HepG2 (cell line): ENCODE results near the gene ALDH3A2. TPM values are rescaled to one million over a fixed set of nuclear protein-coding genes. Genes with fewer than 3 reads are reported as not detected.

Source experiments
- AKAP8 ChIP-seq: sonication (generic); formaldehyde crosslinking; IDR thresholded peaks from 2 replicates; pipeline ENCODE4 v1.5.1; 2020; ENCODE audit warnings: mild to moderate bottlenecking, missing genetic modification reagents
- FOXJ3 ChIP-seq: sonication (generic); formaldehyde crosslinking; IDR thresholded peaks from 2 replicates; pipeline ENCODE4 v1.4.0; 2020; ENCODE audit warnings: missing genetic modification reagents, mild to moderate bottlenecking, borderline replicate concordance
- HMG20B ChIP-seq: conservative IDR thresholded peaks from 2 replicates; pipeline ENCODE4 v1.6.1; 2016; ENCODE audit warnings: missing genetic modification reagents, missing compliant biosample characterization
- MIXL1 ChIP-seq: IDR thresholded peaks from 2 replicates; pipeline ENCODE4 v1.6.1; 2016
- NCOA5 ChIP-seq: sonication (generic); formaldehyde crosslinking; IDR thresholded peaks from 2 replicates; pipeline ENCODE4 v1.4.0; 2020; ENCODE audit warnings: missing genetic modification reagents
- STAG1 ChIP-seq: sonication (generic); formaldehyde crosslinking; IDR thresholded peaks from 2 replicates; pipeline ENCODE4 v1.4.0; 2020; ENCODE audit warnings: missing genetic modification reagents
- TCF7 ChIP-seq: sonication (generic); IDR thresholded peaks from 2 replicates; pipeline ENCODE4 v1.6.1; 2016; ENCODE audit warnings: antibody characterized with exemption, low read depth
- TEAD3 ChIP-seq: optimal IDR thresholded peaks from 2 replicates; pipeline ENCODE3; 2016; ENCODE audit warnings: borderline replicate concordance
- ZC3H4 ChIP-seq: sonication (generic); formaldehyde crosslinking; IDR thresholded peaks from 2 replicates; pipeline ENCODE4 v1.4.0; 2020; ENCODE audit warnings: missing genetic modification reagents, borderline replicate concordance
- ZNF124 ChIP-seq: sonication (generic); formaldehyde crosslinking; IDR thresholded peaks from 2 replicates; pipeline ENCODE4 v1.4.0; 2020; ENCODE audit warnings: missing genetic modification reagents
- ZNF564 ChIP-seq: sonication (generic); formaldehyde crosslinking; IDR thresholded peaks from 2 replicates; pipeline ENCODE4 v1.8.1; 2023; ENCODE audit warnings: mild to moderate bottlenecking, missing genetic modification reagents
- ZNF660 ChIP-seq: sonication (generic); formaldehyde crosslinking; IDR thresholded peaks from 2 replicates; pipeline ENCODE4 v1.5.1; 2020; ENCODE audit warnings: mild to moderate bottlenecking, low read depth, missing genetic modification reagents, borderline replicate concordance
- ZNF7 ChIP-seq: IDR thresholded peaks from 2 replicates; pipeline ENCODE4 v1.6.1; 2016; ENCODE audit warnings: missing biosample characterization, missing genetic modification reagents
- polyA plus RNA-seq, 8 experiments: library from polyadenylated mRNA; depleted of rRNA in 3 of 8; stranded (reverse) in 7 of 8; unstranded in 1 of 8; fragments of >200 nt; fragmentation: Illumina TruSeq in 4 of 8; extraction: Trizol in 4 of 8; gene quantifications; 2 replicates each; pipeline versions ENCODE4 v1.2.1 to v1.2.3, GENCODE V29; 2011 to 2016; ENCODE audit warnings: low read depth in 4 of 8, missing spikeins in 1 of 8, mixed read lengths in 1 of 8; ENCODE audit not compliant: insufficient read depth in 1 of 8
- total RNA-seq, 5 experiments: library from RNA; depleted of rRNA; stranded (reverse); fragments of >200 nt; fragmentation: Illumina TruSeq; extraction: Trizol; gene quantifications; 2 replicates each; pipeline ENCODE4 v1.2.3, GENCODE V29; 2016; ENCODE audit warnings: low read depth in 1 of 5
- TF ChIP-seq, protein P1 (sequence below): sonication (generic); formaldehyde crosslinking; IDR thresholded peaks from 2 replicates; pipeline ENCODE4 v1.5.1; 2020; ENCODE audit warnings: missing genetic modification reagents, mild to moderate bottlenecking, borderline replicate concordance
- TF ChIP-seq, protein P2 (sequence below): sonication (generic); formaldehyde crosslinking; conservative IDR thresholded peaks from 2 replicates; pipeline ENCODE4 v1.4.0; 2020; ENCODE audit warnings: mild to moderate bottlenecking, missing genetic modification reagents, moderate library complexity
- TF ChIP-seq, protein P3 (sequence below): sonication (generic); formaldehyde crosslinking; IDR thresholded peaks from 2 replicates; pipeline ENCODE4 v1.4.0; 2020; ENCODE audit warnings: mild to moderate bottlenecking, missing genetic modification reagents, borderline replicate concordance
- TF ChIP-seq, protein P4 (sequence below): sonication (generic); formaldehyde crosslinking; IDR thresholded peaks from 2 replicates; pipeline ENCODE4 v1.5.0; 2020; ENCODE audit warnings: mild to moderate bottlenecking, missing genetic modification reagents

ALDH3A2 gene
- total and polyA plus RNA-seq, 2 of the 13 experiments (the other 11 are each of a cell fraction or from before 2014, with no cell fraction given), result 80.8 to 180 TPM

DNA sequence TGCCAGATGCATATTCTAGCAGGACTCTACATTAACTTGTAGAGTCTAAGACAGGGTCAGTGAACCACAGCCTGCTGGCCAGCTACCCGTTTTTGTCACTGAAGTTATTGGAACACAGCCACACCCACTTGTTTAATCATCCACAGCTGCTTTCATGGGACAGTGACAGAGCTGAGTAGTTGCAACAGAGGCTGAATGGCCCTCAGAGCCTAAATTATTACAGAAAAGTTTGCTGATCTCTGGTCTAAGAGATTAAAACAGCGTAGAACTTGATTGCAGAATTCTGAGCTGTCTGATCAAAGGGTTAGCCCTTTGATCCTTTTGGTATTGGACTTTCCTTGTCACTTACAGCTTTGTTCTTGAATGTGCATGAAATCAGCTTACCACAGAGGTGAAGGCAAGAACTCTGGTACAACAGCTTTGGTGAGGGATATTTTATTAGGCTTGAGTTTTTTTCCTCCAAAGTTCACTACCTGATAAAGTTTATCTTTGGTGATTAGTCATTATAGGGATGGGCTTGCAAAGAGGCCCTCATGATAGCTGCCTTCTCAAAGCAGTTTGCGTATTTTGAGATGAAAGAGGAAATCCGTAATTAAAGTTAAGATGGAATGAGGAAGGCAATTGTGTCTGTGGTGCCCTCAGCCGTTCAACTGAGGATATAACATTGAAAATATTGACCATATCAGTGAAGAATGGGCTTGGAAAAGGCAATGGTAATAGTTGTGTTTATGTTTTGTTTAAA is 23.6 kb downstream of the ALDH3A2 start (continued):
- TF ChIP-seq AKAP8 (CRISPR knock-in tag) (no peak), ZNF564 (no peak), TEAD3 (CRISPR knock-in tag) (peak; percentile 18), ZNF124 (no peak), NCOA5 (CRISPR knock-in tag) (no peak), ZC3H4 (CRISPR knock-in tag) (no peak), HMG20B (CRISPR knock-in tag) (peak; percentile 46; the same call in 1 of the 2 replicates), ZNF7 (CRISPR knock-in tag) (no peak), TCF7 (peak; percentile 90), MIXL1 (no peak), ZNF660 (CRISPR knock-in tag) (no peak), STAG1 (CRISPR knock-in tag) (peak; percentile 63), FOXJ3 (CRISPR knock-in tag) (no peak)
- TF ChIP-seq, protein P1, sequence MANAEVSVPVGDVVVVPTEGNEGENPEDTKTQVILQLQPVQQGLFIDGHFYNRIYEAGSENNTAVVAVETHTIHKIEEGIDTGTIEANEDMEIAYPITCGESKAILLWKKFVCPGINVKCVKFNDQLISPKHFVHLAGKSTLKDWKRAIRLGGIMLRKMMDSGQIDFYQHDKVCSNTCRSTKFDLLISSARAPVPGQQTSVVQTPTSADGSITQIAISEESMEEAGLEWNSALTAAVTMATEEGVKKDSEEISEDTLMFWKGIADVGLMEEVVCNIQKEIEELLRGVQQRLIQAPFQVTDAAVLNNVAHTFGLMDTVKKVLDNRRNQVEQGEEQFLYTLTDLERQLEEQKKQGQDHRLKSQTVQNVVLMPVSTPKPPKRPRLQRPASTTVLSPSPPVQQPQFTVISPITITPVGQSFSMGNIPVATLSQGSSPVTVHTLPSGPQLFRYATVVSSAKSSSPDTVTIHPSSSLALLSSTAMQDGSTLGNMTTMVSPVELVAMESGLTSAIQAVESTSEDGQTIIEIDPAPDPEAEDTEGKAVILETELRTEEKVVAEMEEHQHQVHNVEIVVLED (CRISPR knock-in tag), result no peak
- TF ChIP-seq, protein P2, sequence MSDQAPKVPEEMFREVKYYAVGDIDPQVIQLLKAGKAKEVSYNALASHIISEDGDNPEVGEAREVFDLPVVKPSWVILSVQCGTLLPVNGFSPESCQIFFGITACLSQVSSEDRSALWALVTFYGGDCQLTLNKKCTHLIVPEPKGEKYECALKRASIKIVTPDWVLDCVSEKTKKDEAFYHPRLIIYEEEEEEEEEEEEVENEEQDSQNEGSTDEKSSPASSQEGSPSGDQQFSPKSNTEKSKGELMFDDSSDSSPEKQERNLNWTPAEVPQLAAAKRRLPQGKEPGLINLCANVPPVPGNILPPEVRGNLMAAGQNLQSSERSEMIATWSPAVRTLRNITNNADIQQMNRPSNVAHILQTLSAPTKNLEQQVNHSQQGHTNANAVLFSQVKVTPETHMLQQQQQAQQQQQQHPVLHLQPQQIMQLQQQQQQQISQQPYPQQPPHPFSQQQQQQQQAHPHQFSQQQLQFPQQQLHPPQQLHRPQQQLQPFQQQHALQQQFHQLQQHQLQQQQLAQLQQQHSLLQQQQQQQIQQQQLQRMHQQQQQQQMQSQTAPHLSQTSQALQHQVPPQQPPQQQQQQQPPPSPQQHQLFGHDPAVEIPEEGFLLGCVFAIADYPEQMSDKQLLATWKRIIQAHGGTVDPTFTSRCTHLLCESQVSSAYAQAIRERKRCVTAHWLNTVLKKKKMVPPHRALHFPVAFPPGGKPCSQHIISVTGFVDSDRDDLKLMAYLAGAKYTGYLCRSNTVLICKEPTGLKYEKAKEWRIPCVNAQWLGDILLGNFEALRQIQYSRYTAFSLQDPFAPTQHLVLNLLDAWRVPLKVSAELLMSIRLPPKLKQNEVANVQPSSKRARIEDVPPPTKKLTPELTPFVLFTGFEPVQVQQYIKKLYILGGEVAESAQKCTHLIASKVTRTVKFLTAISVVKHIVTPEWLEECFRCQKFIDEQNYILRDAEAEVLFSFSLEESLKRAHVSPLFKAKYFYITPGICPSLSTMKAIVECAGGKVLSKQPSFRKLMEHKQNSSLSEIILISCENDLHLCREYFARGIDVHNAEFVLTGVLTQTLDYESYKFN (CRISPR knock-in tag), result peak; percentile 42; the same call in 1 of the 2 replicates
- TF ChIP-seq, protein P3, sequence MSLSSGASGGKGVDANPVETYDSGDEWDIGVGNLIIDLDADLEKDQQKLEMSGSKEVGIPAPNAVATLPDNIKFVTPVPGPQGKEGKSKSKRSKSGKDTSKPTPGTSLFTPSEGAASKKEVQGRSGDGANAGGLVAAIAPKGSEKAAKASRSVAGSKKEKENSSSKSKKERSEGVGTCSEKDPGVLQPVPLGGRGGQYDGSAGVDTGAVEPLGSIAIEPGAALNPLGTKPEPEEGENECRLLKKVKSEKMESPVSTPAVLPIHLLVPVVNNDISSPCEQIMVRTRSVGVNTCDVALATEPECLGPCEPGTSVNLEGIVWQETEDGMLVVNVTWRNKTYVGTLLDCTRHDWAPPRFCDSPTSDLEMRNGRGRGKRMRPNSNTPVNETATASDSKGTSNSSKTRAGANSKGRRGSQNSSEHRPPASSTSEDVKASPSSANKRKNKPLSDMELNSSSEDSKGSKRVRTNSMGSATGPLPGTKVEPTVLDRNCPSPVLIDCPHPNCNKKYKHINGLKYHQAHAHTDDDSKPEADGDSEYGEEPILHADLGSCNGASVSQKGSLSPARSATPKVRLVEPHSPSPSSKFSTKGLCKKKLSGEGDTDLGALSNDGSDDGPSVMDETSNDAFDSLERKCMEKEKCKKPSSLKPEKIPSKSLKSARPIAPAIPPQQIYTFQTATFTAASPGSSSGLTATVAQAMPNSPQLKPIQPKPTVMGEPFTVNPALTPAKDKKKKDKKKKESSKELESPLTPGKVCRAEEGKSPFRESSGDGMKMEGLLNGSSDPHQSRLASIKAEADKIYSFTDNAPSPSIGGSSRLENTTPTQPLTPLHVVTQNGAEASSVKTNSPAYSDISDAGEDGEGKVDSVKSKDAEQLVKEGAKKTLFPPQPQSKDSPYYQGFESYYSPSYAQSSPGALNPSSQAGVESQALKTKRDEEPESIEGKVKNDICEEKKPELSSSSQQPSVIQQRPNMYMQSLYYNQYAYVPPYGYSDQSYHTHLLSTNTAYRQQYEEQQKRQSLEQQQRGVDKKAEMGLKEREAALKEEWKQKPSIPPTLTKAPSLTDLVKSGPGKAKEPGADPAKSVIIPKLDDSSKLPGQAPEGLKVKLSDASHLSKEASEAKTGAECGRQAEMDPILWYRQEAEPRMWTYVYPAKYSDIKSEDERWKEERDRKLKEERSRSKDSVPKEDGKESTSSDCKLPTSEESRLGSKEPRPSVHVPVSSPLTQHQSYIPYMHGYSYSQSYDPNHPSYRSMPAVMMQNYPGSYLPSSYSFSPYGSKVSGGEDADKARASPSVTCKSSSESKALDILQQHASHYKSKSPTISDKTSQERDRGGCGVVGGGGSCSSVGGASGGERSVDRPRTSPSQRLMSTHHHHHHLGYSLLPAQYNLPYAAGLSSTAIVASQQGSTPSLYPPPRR (CRISPR knock-in tag), result no peak
- TF ChIP-seq, protein P4, sequence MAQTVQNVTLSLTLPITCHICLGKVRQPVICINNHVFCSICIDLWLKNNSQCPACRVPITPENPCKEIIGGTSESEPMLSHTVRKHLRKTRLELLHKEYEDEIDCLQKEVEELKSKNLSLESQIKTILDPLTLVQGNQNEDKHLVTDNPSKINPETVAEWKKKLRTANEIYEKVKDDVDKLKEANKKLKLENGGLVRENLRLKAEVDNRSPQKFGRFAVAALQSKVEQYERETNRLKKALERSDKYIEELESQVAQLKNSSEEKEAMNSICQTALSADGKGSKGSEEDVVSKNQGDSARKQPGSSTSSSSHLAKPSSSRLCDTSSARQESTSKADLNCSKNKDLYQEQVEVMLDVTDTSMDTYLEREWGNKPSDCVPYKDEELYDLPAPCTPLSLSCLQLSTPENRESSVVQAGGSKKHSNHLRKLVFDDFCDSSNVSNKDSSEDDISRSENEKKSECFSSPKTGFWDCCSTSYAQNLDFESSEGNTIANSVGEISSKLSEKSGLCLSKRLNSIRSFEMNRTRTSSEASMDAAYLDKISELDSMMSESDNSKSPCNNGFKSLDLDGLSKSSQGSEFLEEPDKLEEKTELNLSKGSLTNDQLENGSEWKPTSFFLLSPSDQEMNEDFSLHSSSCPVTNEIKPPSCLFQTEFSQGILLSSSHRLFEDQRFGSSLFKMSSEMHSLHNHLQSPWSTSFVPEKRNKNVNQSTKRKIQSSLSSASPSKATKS (CRISPR knock-in tag), result no peak
